Measurements from ENCODE around the gene TRAPPC5. TPM values are rescaled to one million over a fixed set of nuclear protein-coding genes. Genes with fewer than 3 reads are reported as not detected.

Gene TRAPPC5
- total and polyA plus RNA-seq, 10 of the 15 experiments (the other 5 are each of a cell fraction or from before 2014, with no cell fraction given), result 4.2 to 210 (median 89.1) TPM

DNA sequence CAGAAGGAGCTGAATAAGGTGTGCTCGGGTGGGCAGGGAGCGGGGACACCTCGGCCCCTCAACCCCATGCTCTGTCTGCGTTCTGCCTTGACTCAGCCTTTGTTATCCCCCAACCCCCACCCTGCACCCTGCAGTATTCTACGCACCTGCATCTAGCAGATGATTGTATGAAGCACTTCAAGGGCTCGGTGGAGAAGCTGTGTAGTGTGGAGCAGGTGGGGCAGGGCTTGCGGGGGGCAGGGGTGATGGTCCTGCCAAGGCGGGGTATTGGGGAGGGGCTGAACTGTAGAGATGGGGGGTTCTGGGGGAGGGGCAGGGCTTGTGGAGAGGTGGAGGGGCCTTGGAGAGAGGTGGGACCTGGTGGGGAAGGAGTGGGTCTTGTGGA, 37.6 kb upstream of the TRAPPC5 start:
- DNase-seq (ENCODE audit: low read depth, low spot score) (no peak), FAIRE-seq (no peak), ATAC-seq (no peak)
- no peak overlapping the region for H2AFZ ChIP-seq (ENCODE audit: control insufficient read depth, low read depth, low read length)
- no TSS peak for BruUV-seq (replicated peaks)
- H4K20me1 ChIP-seq (ENCODE audit: control insufficient read depth, insufficient read depth), result no peaks in the 10 kb centered on the region
- peaks cover 4% of the 10 kb centered on the region for H3K79me2 ChIP-seq (ENCODE audit: control insufficient read depth, insufficient read depth, low read length)
- TF ChIP-seq NR2F1 (conservative IDR thresholded peaks at IDR 0.05) (no peak), EED (IDR thresholded peaks at IDR 0.05; ENCODE audit: low read depth) (no peak), POU2F2 (IDR thresholded peaks at IDR 0.05; ENCODE audit: borderline replicate concordance, low read depth, low read length) (no peak), MTA2 (IDR thresholded peaks at IDR 0.05; ENCODE audit: low read depth) (no peak), SIX5 (IDR thresholded peaks at IDR 0.05; ENCODE audit: low read depth, low read length, severe bottlenecking) (no peak), RAD51 (IDR thresholded peaks at IDR 0.05) (no peak), ZSCAN29 (IDR thresholded peaks at IDR 0.05) (no peak), TARDBP (IDR thresholded peaks at IDR 0.05; ENCODE audit: borderline replicate concordance) (no peak), ZNF274 (IDR thresholded peaks at IDR 0.05; ENCODE audit: insufficient read depth, insufficient read length) (no peak), CHD4 (IDR thresholded peaks at IDR 0.05) (no peak), BRCA1 (IDR thresholded peaks at IDR 0.05; ENCODE audit: low read depth, low read length) (no peak)
- TF ChIP-seq, protein P1, sequence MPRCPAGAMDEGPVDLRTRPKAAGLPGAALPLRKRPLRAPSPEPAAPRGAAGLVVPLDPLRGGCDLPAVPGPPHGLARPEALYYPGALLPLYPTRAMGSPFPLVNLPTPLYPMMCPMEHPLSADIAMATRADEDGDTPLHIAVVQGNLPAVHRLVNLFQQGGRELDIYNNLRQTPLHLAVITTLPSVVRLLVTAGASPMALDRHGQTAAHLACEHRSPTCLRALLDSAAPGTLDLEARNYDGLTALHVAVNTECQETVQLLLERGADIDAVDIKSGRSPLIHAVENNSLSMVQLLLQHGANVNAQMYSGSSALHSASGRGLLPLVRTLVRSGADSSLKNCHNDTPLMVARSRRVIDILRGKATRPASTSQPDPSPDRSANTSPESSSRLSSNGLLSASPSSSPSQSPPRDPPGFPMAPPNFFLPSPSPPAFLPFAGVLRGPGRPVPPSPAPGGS (IDR thresholded peaks at IDR 0.05; ENCODE audit: borderline replicate concordance, insufficient read depth, low read depth, low read length, poor library complexity, severe bottlenecking), result no peak
- TF ChIP-seq, protein P2, sequence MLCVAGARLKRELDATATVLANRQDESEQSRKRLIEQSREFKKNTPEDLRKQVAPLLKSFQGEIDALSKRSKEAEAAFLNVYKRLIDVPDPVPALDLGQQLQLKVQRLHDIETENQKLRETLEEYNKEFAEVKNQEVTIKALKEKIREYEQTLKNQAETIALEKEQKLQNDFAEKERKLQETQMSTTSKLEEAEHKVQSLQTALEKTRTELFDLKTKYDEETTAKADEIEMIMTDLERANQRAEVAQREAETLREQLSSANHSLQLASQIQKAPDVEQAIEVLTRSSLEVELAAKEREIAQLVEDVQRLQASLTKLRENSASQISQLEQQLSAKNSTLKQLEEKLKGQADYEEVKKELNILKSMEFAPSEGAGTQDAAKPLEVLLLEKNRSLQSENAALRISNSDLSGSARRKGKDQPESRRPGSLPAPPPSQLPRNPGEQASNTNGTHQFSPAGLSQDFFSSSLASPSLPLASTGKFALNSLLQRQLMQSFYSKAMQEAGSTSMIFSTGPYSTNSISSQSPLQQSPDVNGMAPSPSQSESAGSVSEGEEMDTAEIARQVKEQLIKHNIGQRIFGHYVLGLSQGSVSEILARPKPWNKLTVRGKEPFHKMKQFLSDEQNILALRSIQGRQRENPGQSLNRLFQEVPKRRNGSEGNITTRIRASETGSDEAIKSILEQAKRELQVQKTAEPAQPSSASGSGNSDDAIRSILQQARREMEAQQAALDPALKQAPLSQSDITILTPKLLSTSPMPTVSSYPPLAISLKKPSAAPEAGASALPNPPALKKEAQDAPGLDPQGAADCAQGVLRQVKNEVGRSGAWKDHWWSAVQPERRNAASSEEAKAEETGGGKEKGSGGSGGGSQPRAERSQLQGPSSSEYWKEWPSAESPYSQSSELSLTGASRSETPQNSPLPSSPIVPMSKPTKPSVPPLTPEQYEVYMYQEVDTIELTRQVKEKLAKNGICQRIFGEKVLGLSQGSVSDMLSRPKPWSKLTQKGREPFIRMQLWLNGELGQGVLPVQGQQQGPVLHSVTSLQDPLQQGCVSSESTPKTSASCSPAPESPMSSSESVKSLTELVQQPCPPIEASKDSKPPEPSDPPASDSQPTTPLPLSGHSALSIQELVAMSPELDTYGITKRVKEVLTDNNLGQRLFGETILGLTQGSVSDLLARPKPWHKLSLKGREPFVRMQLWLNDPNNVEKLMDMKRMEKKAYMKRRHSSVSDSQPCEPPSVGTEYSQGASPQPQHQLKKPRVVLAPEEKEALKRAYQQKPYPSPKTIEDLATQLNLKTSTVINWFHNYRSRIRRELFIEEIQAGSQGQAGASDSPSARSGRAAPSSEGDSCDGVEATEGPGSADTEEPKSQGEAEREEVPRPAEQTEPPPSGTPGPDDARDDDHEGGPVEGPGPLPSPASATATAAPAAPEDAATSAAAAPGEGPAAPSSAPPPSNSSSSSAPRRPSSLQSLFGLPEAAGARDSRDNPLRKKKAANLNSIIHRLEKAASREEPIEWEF (IDR thresholded peaks at IDR 0.05; ENCODE audit: insufficient replicate concordance, low read depth, low read length), result no peak
- no peak overlapping the region for H3K9ac ChIP-seq (ENCODE audit: control insufficient read depth, insufficient read depth, low read length)
- H3K4me2 ChIP-seq (ENCODE audit: control insufficient read depth, insufficient read depth), result no peak overlapping the region
- CTCF ChIA-PET, result interaction anchor here (0.7 to 1.2 kb wide), 2 partner anchors 13 to 74 kb away, joined by 3 read pairs; partner anchors contain the start of gene PET100
- RAD21 ChIA-PET (ENCODE audit: unreplicated experiment), result no interaction called here
- SMC1A ChIA-PET (ENCODE audit: uncharacterized antibody, unreplicated experiment), result no interaction called here
- H3K27me3 ChIP-seq (replicated peaks in 1 of 2; ENCODE audit: control insufficient read depth in 2 of 2, insufficient read depth in 2 of 2, low read length in 1 of 2), result no peaks in the 10 kb centered on the region
- H3K27ac ChIP-seq (ENCODE audit: control insufficient read depth, insufficient read depth), result no peak overlapping the region
- H3K4me3 ChIP-seq, result no peak overlapping the region
- in situ Hi-C loops (cut with MboI) (no loop called here), intact Hi-C loops (cut with micrococcal nuclease; ENCODE audit: unreplicated experiment) (no loop called here)
- H3K9me3 ChIP-seq (replicated peaks; ENCODE audit: control insufficient read depth, insufficient read depth, low read length), result no peaks in the 10 kb centered on the region; the same call in 2 of the 3 replicates
- H3K36me3 ChIP-seq (ENCODE audit: control insufficient read depth in 2 of 2, insufficient read depth in 2 of 2, low read length in 1 of 2), result peaks cover 0 to 7% of the 10 kb centered on the region in 2 experiments; a peak in 3 of 4 replicates
- WGBS (ENCODE audit: insufficient coverage, insufficient replicate concordance, low lambda C conversion rate, missing lambda C conversion rate), result 94% methylated on average over 8 of the region's 8 CpGs
- POLR2A ChIA-PET, result no interaction called here
- peaks cover 5% of the 10 kb centered on the region for H3K4me1 ChIP-seq (ENCODE audit: control insufficient read depth, insufficient read depth, low read length)

Data from GM12878 (cell line).